Sciatic nerve (tissue), 2 donors: ENCODE measurements around the gene OR52E8. TPM values are rescaled to one million over a fixed set of nuclear protein-coding genes. Genes with fewer than 3 reads are reported as not detected.
A peak's percentile ranks its signal among the peaks of the same experiment; 100 is the strongest.

Source experiments
- ATAC-seq: fragments of 200-7000 bp; cut with Tn5 transposase; one replicate; pipeline ENCODE4 v1.9.1; 2020; ENCODE audit warnings: mild to moderate bottlenecking, moderate library complexity
- DNase-seq: peaks from one replicate; pipeline ENCODE4 v3.0.0-alpha.2; 2020; ENCODE audit warnings: low spot score
- intact Hi-C: fragments of 100-400 bp; cut with DNase I; formaldehyde crosslinking; loops from one replicate; pipeline ENCODE4 v1.14.2; 2022
- total RNA-seq: library from RNA; stranded (reverse); fragmentation: NEBNext Ultra II Directional; extraction: Animal tissue kit (Norgen Biotek cat#: 25700); gene quantifications from one replicate; pipeline ENCODE4 v1.2.1, GENCODE V29; 2021
- donor health status: DM: no; HTN: no; CAD: no.
- donor health status: DM: no; HTN: no; CAD: no.

OR52E8 gene
- not detected for total RNA-seq

DNA sequence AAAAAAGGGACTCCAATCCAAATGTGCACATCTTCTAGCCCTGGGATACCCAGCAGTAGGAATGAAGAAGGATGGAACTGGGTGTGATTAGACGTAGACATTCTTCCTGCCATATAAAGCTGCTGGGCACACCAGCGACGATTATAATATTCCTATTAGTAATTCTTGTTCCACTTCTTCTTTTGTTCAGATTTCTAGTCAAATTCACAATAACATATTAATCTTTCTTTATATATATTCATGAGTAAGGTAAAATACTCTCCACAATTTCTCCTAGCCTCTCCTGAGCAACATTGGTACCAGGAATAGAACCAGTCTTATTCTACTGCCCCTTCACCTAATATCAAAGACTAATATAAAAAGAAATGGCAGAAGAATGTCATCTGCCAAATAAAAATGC lies at the start of gene OR52E8:
OR52E8 (minus strand) TSS at position 101 of the 400 bp plus-strand sequence; CDS start at position 101, 0 bp downstream.
- intact Hi-C loops, result no loop called here
- DNase-seq (no peak), ATAC-seq (no peak)

DNA sequence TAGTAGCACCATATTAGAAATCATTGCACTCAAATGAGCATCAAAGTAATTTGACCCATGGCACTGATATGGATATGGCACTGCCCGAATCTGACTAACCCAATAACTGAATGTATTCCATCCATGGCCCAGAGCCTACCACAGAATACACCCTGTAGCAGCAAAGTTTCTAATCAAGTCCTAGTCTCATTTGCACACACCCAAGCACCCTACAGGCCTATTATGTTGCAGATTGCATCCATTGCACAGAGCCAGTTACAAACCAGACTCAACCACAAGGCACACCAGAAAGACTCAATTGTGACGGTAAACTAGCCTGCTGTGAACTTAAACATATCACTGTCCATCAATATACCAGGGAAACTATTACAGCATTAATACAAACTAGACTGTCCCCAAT lies 42.0 kb upstream of the OR52E8 start:
- intact Hi-C loops, result no loop called here
- ATAC-seq (no peak), DNase-seq (no peak)

DNA sequence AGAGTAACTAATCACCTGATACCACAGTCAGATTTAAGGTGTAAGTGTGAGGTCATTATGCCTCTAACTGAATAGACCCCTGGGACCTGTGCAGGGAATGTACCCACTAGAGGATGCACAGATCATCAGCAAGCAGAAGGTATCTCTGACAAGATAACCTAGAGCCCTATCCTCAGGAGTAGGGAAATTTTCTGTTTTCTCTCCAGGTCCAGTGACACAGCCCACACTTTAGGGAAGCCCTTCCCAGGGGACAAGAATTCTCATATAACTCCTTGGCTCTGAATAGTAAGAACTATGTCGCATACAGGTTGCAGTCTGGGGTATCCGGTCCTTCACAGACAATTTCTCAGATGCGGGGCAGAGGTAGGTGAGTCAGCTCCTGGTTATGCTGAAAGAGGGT lies 35.4 kb upstream of the OR52E8 start, which contains the start of gene OR52E5:
OR52E5 (plus strand) TSS at position 301 of the 400 bp plus-strand sequence. CDS start 7,569 bp downstream, outside the sequence.
- no peak for DNase-seq
- ATAC-seq, result no peak
- intact Hi-C loops, result no loop called here

DNA sequence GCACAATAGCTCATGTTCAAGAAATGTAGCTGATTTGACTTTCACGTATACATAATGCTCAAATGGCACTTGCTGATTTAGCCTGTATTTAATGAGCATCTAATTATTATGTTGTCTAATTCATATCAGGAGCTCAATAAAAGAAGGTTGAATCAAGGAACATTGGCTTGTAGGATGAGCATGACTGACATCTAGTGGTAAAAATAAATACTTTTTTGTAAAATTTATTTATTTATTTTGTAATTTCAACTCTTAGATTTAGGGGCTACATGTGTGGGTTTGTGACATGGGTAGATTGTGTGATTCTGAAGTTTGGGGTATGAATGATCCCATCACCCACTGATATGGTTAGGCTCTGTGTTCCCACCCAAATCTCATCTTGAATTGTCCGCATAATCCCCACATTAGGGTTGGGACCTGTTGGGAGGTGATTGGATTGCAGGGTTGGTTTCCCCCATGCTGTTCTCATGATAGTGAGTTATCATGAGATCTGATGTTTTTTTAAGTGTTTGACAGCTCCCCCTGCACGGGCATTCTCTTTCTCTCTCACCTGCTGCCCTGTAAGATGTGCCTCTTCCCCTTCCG lies 33.8 kb upstream of the OR52E8 start:
- ATAC-seq (no peak), DNase-seq (no peak)
- intact Hi-C loops, result no loop called here

DNA sequence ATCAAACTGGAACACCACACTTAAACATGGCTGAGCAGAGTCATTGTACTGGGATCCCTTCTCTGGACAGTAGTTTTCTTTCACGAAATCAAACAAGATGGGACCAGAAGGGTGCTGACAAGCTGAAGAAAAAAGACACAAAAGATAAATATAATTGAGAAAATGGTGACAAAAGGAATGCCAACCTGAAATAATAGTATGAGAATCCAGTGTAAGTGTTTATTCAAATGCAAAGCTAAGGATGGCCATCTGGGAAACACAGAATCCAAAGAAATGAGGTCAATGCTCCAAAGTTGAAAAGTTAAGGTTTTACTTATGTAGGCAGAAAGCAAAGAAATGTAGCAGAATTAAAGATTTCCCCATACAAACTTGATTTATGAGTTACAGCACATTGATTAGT lies 30.2 kb upstream of the OR52E8 start:
- intact Hi-C loops, result no loop called here
- DNase-seq (no peak), ATAC-seq (no peak)

DNA sequence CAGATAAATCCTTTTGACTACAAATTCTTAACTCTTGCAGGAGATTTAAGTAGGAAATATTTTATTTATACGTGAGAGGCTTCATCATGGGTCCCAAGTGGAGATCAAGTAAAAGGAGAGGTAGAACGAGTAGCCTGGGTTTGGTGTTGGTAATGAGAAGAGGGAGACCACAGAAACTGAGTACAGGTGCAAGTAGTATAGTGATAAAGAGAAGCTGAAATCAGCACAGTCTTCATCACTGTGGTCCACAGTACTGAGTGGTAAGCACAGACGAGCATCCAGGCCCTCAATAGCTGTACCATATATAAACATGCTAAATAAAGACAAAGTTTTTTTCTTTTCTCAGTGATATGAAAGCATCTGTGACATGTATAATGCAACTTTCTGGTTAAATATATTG lies 29.7 kb upstream of the OR52E8 start:
- ATAC-seq, result no peak
- intact Hi-C loops, result no loop called here

DNA sequence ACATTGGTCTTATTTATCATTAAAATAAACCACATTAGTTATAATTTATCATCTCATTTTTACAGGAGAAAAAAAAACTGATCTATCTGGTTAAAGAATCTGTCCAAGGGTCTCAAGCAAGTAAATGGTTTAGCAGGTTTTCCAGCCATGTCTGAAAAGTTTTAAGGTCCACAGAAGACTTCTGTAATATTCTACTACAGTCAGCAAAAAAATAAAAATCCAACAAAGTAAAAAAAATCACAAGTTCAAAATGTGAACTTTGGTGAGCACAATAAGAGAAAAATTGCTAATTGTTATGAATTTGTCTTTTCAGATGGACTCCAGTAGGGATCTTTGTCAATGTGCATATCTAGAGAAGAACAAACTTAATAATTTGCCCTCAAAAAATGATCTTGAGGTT lies 24.3 kb upstream of the OR52E8 start:
- intact Hi-C loops, result no loop called here
- no peak for DNase-seq
- ATAC-seq, result no peak

More for the DNA sequence above, 29.7 kb upstream of the OR52E8 start:
- DNase-seq, result no peak

DNA sequence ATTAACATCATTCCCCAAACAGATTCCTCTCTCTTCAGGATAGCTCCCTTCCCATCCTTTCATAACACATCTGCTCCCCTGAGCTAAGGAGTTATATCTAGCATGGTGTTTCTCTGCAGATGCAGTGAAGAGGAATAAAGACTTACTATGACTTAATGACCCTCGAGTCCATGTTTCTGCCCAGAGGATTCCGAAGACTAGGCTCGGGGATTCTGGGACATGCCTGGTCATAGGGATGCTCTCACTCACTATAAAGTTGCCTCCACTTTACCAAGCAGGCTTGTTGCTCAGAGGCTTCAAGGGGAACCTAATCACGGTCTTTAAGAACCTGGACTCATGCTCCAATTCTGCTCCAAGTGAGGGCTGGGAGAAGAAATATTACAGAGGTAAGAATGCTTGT lies 22.8 kb upstream of the OR52E8 start, which contains the start of gene OR52E4:
OR52E4 (plus strand) TSS at position 301 of the 400 bp plus-strand sequence. CDS start 3,664 bp downstream, outside the sequence.
- DNase-seq (no peak), ATAC-seq (no peak)
- intact Hi-C loops, result no loop called here

DNA sequence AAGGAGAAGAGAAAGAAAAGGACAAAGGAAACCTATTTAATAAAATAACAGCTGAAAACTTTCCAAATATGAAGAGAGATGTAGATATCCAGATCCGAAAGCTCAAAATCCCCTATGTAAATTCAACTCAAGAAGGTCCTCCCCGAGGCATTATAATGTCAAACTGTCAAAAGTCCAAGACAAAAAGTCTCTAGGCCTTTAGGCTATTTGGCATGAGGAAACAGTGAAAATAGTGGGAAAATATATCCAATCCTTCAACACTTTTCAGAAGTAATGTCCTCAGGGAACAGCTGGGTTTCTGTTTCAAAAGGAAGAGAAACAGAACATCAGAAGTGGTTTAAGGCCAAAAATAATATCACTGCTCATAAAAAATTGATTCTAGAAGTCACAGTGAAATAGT lies 21.1 kb upstream of the OR52E8 start:
- ATAC-seq (no peak), DNase-seq (no peak)
- intact Hi-C loops, result no loop called here

DNA sequence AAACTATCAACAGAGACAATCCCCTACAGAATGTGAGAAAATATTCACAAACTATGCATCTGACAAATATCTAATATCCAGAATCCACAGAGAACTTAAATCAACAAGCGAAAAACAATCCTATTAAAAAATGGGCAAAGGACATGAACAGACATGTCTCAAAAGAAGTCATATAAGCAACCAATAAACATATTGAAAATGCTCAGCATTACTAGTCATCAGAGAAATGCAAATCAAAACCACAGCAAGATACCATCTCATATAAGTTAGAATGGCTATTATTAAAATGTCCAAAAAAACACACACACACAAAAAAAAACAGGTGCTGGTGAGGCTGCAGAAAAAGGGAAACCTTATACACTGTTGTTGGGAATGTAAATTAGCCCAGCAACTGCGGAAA lies 8.3 kb upstream of the OR52E8 start:
- no peak for DNase-seq
- ATAC-seq, result no peak
- intact Hi-C loops, result no loop called here

DNA sequence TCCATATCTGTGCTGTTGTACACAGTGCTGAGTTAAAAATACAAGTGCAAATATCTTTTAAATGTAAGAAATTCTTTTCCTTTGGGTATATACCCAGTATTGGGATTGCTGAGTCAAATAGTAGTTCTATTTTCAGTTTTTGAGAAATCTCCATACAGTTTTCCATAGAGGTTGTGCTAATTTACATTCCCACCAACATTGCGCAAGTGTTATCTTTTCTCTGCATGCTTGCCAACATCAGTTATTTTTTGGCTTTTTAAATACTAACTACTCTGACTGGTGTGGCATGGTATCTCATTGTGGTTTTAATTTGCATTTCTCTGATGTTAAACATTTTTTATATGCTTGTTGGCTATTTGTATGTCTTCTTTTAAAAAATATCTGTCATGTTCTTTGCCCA lies 6.5 kb downstream of the OR52E8 start:
- ATAC-seq (no peak), DNase-seq (no peak)
- intact Hi-C loops, result no loop called here

DNA sequence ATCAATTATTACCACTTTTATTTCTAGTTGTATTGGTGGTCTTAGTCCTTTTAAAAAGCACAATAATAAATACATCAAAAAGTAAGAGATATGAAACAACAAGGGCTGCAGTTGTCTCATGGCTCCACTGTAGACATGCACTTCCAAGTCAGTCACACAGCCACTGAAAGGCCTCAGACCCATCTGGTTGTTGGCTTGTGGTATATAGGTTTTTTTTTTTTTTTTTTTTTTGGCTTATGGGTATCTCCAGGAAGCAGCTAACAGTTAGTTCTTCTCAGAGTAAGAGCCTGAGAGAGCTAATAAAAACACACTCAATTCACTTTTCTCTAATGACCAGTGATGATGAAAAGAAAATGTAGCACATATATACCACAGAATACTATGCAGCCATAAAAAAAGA lies 9.8 kb downstream of the OR52E8 start:
- DNase-seq (no peak), ATAC-seq (no peak)
- intact Hi-C loops, result no loop called here

DNA sequence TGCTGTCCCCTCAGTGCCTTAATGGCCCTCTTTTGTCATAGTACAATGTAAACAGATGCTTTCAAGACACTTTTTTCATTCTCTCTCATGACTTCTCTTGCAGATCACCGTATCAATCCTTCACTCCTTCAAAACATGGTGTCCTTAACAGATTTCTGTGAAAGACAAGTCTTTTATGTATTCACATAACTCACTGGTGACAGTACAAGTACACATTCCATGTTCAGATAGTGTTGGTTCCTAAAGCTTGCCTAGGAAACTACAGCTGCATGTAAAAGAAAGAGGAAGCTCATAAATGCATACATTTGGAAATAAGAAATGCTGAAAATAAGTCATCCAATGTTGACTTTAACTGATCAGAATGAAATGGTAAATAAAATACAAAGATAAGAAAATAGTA lies 10.8 kb downstream of the OR52E8 start:
- DNase-seq (no peak), ATAC-seq (no peak)
- intact Hi-C loops, result no loop called here

DNA sequence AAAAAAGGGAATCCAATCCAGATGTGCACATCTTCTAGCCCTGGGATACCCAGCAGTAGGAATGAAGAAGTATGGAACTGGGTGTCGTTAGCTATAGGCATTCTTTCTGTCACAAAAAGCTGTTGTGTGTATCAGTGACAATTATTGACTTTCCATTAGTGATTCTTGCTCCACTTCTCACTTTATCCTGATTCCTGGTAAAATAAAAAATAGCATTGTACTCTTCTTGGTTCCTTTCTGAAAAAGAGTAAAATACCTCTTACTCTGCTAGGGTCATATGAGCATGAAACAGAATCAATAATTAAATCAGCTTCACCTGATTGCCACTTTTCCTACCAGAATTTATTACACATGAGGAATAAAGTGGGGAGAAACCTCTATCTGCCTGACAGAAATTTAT lies 15.7 kb downstream of the OR52E8 start, which contains the start of gene OR52E6:
OR52E6 (minus strand) TSS at position 101 of the 400 bp plus-strand sequence; CDS start at position 101, 0 bp downstream.
- intact Hi-C loops, result no loop called here
- no peak for DNase-seq
- ATAC-seq, result no peak

DNA sequence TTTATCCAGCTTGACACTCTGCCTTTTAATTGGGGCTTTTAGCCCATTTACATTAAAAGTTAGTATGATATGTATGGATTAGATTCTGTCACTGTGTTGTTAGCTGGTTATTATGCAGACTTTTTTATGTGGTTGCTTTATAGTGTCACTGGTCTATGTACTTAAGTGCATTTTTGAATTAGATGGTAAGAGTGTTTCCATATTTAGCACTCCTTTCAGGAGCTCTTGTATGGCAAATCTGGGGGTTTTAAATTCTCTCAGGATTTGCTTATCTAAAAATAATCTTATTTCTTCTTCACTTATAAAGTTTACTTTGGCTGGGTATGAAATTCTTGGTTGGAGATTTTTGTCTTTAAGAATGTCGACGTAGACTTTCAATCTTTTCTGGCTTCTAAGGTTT lies 19.8 kb downstream of the OR52E8 start:
- ATAC-seq, result no peak
- intact Hi-C loops, result no loop called here

DNA sequence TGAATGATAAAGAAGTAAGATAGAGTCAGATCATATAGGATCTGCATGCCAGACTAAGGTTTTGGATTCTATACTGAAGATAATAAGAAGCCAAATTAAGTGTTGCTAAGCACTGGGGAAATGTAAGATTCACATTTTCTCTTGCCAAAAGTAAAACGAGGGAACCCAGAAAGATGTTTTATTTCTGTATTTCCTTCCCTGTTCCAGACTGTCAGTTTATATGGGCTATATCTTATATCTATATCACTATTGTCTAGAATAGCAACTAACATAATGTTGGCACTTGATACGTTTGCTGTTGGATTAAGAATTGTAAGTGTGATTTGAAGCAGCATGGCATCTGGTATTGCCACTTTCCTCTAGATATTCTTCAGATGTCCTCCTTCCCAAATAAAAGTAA lies 24.0 kb downstream of the OR52E8 start:
- ATAC-seq, result no peak
- intact Hi-C loops, result no loop called here
- DNase-seq, result no peak

More for the DNA sequence above, 19.8 kb downstream of the OR52E8 start:
- no peak for DNase-seq

DNA sequence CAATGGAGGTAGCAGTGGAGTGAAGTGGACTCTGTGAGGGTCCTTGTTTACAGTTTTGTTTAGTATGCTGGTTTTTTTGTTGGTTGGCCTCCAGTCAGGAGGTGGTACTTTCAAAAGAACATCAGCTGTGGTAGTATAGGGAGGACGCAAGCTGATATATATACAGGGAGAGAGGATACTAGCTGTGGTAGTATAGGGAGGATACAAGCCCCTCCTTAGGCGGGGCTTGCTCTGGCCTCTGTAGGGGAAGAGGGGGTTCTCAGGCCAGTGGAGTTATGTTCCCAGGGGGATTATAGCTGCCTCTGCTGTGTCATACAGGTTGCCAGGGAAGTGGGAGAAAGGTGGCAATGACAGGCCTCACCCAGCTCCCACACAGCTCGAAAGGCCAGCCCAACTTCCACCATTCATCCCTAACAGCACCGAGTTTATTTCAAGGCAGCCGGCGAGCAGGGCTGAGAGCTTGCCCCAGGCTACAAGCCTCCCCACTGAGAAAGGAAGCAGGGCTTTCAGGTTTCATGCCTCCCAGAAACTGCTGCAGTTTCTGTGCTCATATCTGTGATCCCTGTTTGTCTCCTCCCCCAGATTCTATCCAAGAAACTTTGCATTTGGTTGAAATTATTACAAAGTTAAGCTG lies 26.2 kb downstream of the OR52E8 start:
- DNase-seq, result no peak
- intact Hi-C loops, result no loop called here
- no peak for ATAC-seq

DNA sequence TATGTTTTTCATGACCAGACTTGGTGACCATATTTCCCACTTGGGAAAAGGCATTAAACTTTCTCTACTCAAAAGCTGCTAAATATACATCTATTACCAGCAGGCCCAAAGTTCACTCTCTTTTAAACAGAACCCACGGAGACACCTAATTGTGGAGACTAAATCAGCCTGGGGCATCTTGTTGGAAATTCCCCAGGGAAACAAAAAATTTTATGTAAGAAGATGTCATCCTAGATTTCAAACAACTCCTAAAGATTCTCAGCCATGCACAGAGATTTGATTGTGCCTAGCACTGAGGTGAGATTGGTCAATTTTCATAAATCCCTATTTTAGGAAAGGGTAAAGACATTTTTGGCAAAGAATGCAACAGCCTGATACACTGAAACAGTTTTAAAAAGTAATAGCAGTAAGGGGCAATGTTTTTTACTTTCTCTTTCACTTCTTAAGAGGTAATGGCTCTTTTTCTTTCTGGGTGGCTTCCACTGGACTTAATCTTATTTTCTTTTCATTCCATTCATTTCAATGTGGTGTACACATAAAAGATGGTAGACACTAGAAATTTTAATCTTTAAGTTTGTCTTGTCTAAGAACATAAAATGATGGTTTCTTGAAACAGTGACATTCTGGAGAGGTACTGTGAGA lies 39.1 kb downstream of the OR52E8 start:
- ATAC-seq, result no peak
- DNase-seq, result no peak
- intact Hi-C loops, result no loop called here

DNA sequence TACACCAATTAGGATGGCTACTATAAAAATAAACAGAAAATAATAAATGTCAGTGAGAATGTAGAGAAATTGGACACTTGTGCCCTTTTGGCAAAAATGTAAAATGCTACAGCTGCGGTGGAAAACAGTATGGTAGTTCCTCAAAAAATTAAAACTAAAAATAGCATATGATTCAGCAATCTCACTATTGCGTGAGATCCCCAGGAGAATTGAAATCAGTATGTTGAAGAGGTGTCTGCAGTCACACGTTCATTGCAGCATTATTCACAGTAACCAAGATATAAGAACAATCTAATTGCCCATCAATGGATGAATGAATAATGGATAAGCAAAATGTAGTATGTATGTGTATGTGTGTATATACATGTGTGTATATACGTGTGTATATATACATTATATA lies 42.0 kb downstream of the OR52E8 start:
- ATAC-seq (peak; percentile 48), DNase-seq (no peak)
- intact Hi-C loops, result no loop called here
